CD14-positive monocyte (primary cell): Measurements from ENCODE around the gene NABP1. TPM values are rescaled to one million over a fixed set of nuclear protein-coding genes. Genes with fewer than 3 reads are reported as not detected.

ENCODE experiments used
- DNase-seq, 3 donors: peaks; one replicate each; pipeline ENCODE4 v3.0.0-alpha.2; 2011 to 2022
- H2AFZ ChIP-seq: 2 replicates; pipeline ENCODE4 v1.6.0; 2012; ENCODE audit warnings: mild to moderate bottlenecking, low read depth, low read length, inconsistent platforms; ENCODE audit not compliant: insufficient read depth, poor library complexity, severe bottlenecking
- H3K27ac ChIP-seq, 2 donors: 1 replicate in 1 of 2; 2 replicates in 1 of 2; pipeline ENCODE4 v1.5.1; 2012 to 2013; ENCODE audit warnings: low read length in 2 of 2, control low read depth in 1 of 2, inconsistent platforms in 1 of 2, low read depth in 1 of 2, mild to moderate bottlenecking in 1 of 2
- H3K27me3 ChIP-seq, 2 donors: one replicate each; pipeline versions ENCODE4 v1.6.0 to v1.6.1; 2011 to 2013; ENCODE audit warnings: low read length in 2 of 2; ENCODE audit not compliant: control insufficient read depth in 2 of 2, insufficient read depth in 2 of 2
- H3K36me3 ChIP-seq, 2 donors: replicated peaks in 1 of 2; 1 replicate in 1 of 2; 2 replicates in 1 of 2; pipeline versions ENCODE4 v1.5.1 to v1.6.1; 2012 to 2013; ENCODE audit warnings: low read length in 2 of 2, control low read depth in 1 of 2, inconsistent platforms in 1 of 2, mild to moderate bottlenecking in 1 of 2; ENCODE audit not compliant: insufficient read depth in 2 of 2, control insufficient read depth in 1 of 2
- H3K4me1 ChIP-seq, 2 donors: 1 replicate in 1 of 2; 2 replicates in 1 of 2; pipeline versions ENCODE4 v1.5.1 to v1.6.1; 2012 to 2013; ENCODE audit warnings: low read length in 2 of 2, control low read depth in 1 of 2, inconsistent platforms in 1 of 2, mild to moderate bottlenecking in 1 of 2, moderate library complexity in 1 of 2; ENCODE audit not compliant: insufficient read depth in 2 of 2, control insufficient read depth in 1 of 2
- H3K4me2 ChIP-seq: replicated peaks from 2 replicates; pipeline ENCODE3; 2012; ENCODE audit warnings: low read length, moderate library complexity, mild to moderate bottlenecking; ENCODE audit not compliant: poor library complexity, severe bottlenecking; ENCODE audit errors: extremely low read depth
- H3K4me3 ChIP-seq, 3 experiments: fragments of 200-600 bp in 1 of 3; sonication (generic) in 1 of 3; replicated peaks in 1 of 3; 1 replicate in 2 of 3; 2 replicates in 1 of 3; pipeline ENCODE4 v1.5.1; 2011 to 2013; ENCODE audit warnings: low read length in 3 of 3, mild to moderate bottlenecking in 3 of 3, control low read depth in 2 of 3, low read depth in 2 of 3, inconsistent platforms in 1 of 3, moderate library complexity in 1 of 3
- H3K79me2 ChIP-seq: 2 replicates; pipeline ENCODE4 v1.6.0; 2012; ENCODE audit warnings: mild to moderate bottlenecking, control low read depth, inconsistent platforms, low read length, moderate library complexity; ENCODE audit not compliant: insufficient read depth
- H3K9ac ChIP-seq: 2 replicates; pipeline ENCODE4 v1.6.0; 2017; ENCODE audit warnings: low read length, mild to moderate bottlenecking; ENCODE audit not compliant: insufficient read depth, poor library complexity, severe bottlenecking
- H3K9me3 ChIP-seq, 2 donors: replicated peaks in 1 of 2; 1 replicate in 1 of 2; 2 replicates in 1 of 2; pipeline versions ENCODE4 v1.5.1 to v1.6.1; 2012 to 2013; ENCODE audit warnings: low read length in 2 of 2, control low read depth in 1 of 2; ENCODE audit not compliant: control insufficient read depth in 1 of 2, insufficient read depth in 1 of 2
- H4K20me1 ChIP-seq: 2 replicates; pipeline ENCODE4 v1.6.0; 2012; ENCODE audit warnings: mild to moderate bottlenecking, low read length, control low read depth, moderate library complexity; ENCODE audit not compliant: insufficient read depth
- H3K27ac Mint-ChIP-seq, 7 donors: one replicate each; pipeline ENCODE4 v1.8.0; 2020; ENCODE audit warnings: mild to moderate bottlenecking in 7 of 7, mixed read lengths in 7 of 7, moderate library complexity in 6 of 7, inconsistent platforms in 2 of 7
- H3K27me3 Mint-ChIP-seq, 3 donors: one replicate each; pipeline ENCODE4 v1.8.0; 2021 to 2022; ENCODE audit warnings: low read depth in 3 of 3, mild to moderate bottlenecking in 3 of 3, mixed read lengths in 3 of 3, moderate library complexity in 3 of 3, inconsistent platforms in 1 of 3
- H3K36me3 Mint-ChIP-seq, 2 donors: one replicate each; pipeline ENCODE4 v1.8.0; 2020; ENCODE audit warnings: mixed read lengths in 2 of 2, inconsistent platforms in 1 of 2, mild to moderate bottlenecking in 1 of 2
- H3K4me1 Mint-ChIP-seq: one replicate; pipeline ENCODE4 v1.8.0; 2020; ENCODE audit warnings: mild to moderate bottlenecking, mixed read lengths
- H3K4me3 Mint-ChIP-seq, 2 donors: one replicate each; pipeline ENCODE4 v1.8.0; 2020; ENCODE audit warnings: mild to moderate bottlenecking in 2 of 2, mixed read lengths in 2 of 2, moderate library complexity in 1 of 2
- H3K9me3 Mint-ChIP-seq, 7 donors: one replicate each; pipeline ENCODE4 v1.8.0; 2020 to 2022; ENCODE audit warnings: mixed read lengths in 7 of 7, mild to moderate bottlenecking in 6 of 7, moderate library complexity in 6 of 7, inconsistent platforms in 2 of 7
- WGBS: methylation state at CpG from one replicate; pipeline ENCODE4 v1.1.5; 2013; ENCODE audit warnings: missing lambda C conversion rate; ENCODE audit not compliant: insufficient coverage; 5-methylcytosine and 5-hydroxymethylcytosine counted together
- intact Hi-C, 2 donors: fragments of 100-400 bp; cut with micrococcal nuclease; formaldehyde crosslinking; loops; one replicate each; pipeline versions ENCODE4 v1.15.0 to v1.15.1; 2023
- polyA plus RNA-seq, 3 donors: library from polyadenylated mRNA; depleted of rRNA in 1 of 3; unstranded in 2 of 3; stranded (reverse) in 1 of 3; fragments of 300-500 nt in 2 of 3; fragments of >200 nt in 1 of 3; fragmentation: Illumina TruSeq in 2 of 3; gene quantifications; 1 replicate in 2 of 3; 2 replicates in 1 of 3; pipeline ENCODE4 v1.2.3, GENCODE V29; 2012 to 2021
- TF ChIP-seq, protein P1 (sequence below): fragments of 200-600 bp; IDR thresholded peaks from one replicate; pipeline ENCODE4 v1.8.0; 2022; ENCODE audit warnings: antibody characterized with exemption, mild to moderate bottlenecking

Gene NABP1
- polyA plus RNA-seq, 3 donors = 8.0 to 20.7 (median 13.3) TPM

DNA sequence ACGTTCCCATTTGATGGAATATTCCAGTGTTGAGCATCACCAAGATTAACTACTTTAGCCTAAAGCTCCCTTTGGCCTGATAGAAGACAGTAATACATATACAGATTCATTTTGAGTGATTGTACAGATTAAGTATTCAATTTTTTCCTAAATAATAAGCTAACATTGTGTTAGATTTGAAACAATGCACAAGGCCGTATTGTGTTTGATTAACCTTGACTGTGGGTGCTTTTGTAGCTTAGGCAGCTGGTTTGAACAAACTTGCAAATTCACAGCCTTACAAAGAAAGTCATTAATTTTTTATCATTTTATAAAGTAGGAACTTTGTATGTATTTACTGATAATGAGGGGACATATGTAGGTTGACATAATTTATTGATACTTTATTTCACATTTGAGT is 29.6 kb downstream of the NABP1 start:
- Histone ChIP-seq H4K20me1 (no peaks in the 10 kb centered on the region), H3K36me3 (no peaks in the 10 kb centered on the region), H3K27ac (no peak overlapping the region), H3K4me2 (no peak overlapping the region), H3K79me2 (no peaks in the 10 kb centered on the region), H3K4me1 (no peaks in the 10 kb centered on the region), H3K9me3 (no peaks in the 10 kb centered on the region), H2AFZ (no peak overlapping the region), H3K9ac (no peak overlapping the region), H3K27me3 (no peaks in the 10 kb centered on the region), H3K4me3 (no peak overlapping the region)
- peaks cover 0 to 1% of the 10 kb centered on the region in 2 donors for H3K36me3 Mint-ChIP-seq
- WGBS = no CpG with 5 or more reads among the region's 2 CpGs
- TF ChIP-seq, protein P1, sequence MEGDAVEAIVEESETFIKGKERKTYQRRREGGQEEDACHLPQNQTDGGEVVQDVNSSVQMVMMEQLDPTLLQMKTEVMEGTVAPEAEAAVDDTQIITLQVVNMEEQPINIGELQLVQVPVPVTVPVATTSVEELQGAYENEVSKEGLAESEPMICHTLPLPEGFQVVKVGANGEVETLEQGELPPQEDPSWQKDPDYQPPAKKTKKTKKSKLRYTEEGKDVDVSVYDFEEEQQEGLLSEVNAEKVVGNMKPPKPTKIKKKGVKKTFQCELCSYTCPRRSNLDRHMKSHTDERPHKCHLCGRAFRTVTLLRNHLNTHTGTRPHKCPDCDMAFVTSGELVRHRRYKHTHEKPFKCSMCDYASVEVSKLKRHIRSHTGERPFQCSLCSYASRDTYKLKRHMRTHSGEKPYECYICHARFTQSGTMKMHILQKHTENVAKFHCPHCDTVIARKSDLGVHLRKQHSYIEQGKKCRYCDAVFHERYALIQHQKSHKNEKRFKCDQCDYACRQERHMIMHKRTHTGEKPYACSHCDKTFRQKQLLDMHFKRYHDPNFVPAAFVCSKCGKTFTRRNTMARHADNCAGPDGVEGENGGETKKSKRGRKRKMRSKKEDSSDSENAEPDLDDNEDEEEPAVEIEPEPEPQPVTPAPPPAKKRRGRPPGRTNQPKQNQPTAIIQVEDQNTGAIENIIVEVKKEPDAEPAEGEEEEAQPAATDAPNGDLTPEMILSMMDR = no peak
- no peak for DNase-seq
- peaks cover 0 to 2% (median 0%) of the 10 kb centered on the region in 3 donors for H3K27me3 Mint-ChIP-seq
- H3K4me1 Mint-ChIP-seq = no peaks in the 10 kb centered on the region
- no peak overlapping the region for H3K27ac Mint-ChIP-seq
- intact Hi-C loops = no loop called here
- H3K9me3 Mint-ChIP-seq = peaks cover 0 to 3% (median 0%) of the 10 kb centered on the region in 7 donors
- H3K4me3 Mint-ChIP-seq = no peak overlapping the region

DNA sequence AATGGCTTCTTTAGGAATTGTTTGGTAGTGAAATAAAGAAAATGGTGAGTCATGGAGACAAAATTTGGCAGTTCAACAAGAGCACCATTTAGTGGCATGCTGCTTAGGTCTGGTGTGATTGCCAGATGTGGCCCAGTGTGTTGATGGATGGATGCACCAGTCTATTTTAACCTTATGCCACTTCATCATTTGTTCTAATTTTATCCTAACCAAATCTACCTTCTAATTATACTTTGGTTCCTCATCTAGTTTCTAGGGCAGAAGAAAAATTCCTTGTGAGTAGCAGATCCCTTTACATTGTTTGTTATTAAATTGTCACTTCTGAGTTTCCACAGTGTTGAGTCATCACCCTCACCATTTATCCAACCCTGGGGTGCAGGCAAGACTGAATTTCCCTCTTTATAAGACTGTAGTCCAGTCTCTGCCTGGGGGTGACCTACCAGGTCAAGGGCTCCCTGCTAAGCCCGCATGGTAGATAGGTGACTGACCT is 32.5 kb downstream of the NABP1 start:
- Histone ChIP-seq H3K4me3 (no peak overlapping the region), H3K79me2 (no peaks in the 10 kb centered on the region), H3K9ac (no peak overlapping the region), H3K4me2 (no peak overlapping the region), H4K20me1 (no peaks in the 10 kb centered on the region), H3K4me1 (no peaks in the 10 kb centered on the region), H2AFZ (no peak overlapping the region), H3K9me3 (no peaks in the 10 kb centered on the region), H3K27ac (no peak overlapping the region), H3K36me3 (no peaks in the 10 kb centered on the region), H3K27me3 (no peaks in the 10 kb centered on the region)
- Mint-ChIP-seq H3K4me3 (no peak overlapping the region), H3K27ac (no peak overlapping the region), H3K36me3 (peaks cover 0 to 1% of the 10 kb centered on the region in 2 donors), H3K4me1 (no peaks in the 10 kb centered on the region), H3K27me3 (peaks cover 0 to 2% (median 0%) of the 10 kb centered on the region in 3 donors), H3K9me3 (peaks cover 0 to 3% (median 0%) of the 10 kb centered on the region in 7 donors)
- intact Hi-C loops = no loop called here
- DNase-seq = no peak
- TF ChIP-seq, protein P1 = no peak
- WGBS = no CpG with 5 or more reads among the region's 1 CpG
